Right renal cortex interstitium (tissue), 3 donors: Measurements from ENCODE around the gene WDR7. TPM values are rescaled to one million over a fixed set of nuclear protein-coding genes. Genes with fewer than 3 reads are reported as not detected.

Experiments
- DNase-seq, 3 donors: peaks; one replicate each; pipeline ENCODE4 v3.0.0-alpha.2; 2013; ENCODE audit warnings: low read depth in 3 of 3, low spot score in 2 of 3
- polyA plus RNA-seq, 3 donors: library from polyadenylated mRNA; unstranded; fragments of 120-200 nt; gene quantifications; one replicate each; pipeline ENCODE4 v1.2.1, GENCODE V29; 2013; ENCODE audit not compliant: insufficient read length in 3 of 3

The WDR7 gene
- polyA plus RNA-seq, 3 donors: 12.2 to 14.2 (median 12.5) TPM

DNA sequence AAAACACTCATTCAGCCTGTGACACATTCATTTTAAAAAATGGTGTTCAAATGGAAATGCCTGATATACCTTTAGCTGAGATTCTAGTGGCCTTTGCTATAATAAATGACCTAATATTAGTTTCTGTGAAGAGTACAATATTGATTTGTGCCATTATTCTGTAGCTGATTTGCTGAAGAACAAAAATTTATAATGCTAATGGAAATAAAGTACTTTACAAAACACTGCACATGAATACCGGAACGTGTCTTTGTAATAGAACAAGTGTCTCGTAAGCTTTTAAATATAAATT is 138.7 kb downstream of the WDR7 start:
- DNase-seq: no peak

DNA sequence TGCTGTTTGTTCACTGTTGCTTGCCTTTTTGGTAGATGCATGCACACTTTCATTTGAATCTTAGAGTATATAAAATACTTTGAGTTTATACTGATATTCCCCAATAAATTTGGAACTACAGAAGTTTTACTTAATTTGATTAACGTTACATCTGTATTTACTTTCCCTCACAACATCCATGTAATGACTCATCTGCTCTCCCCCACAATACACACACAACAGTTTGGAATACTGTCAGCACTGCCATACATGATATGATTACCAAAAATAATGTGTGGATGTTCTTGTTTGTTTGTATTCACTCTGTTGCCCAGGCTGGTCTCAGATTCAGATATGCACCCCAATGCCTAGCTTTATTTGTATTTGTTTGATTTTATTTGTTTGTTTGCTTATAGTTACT is 144.2 kb downstream of the WDR7 start:
- no peak for DNase-seq

GRCh38 chr18:56799756-56800155 is 148.6 kb downstream of the WDR7 start:
- DNase-seq: no peak

GRCh38 chr18:56803051-56803450 is 151.9 kb downstream of the WDR7 start:
- DNase-seq: no peak

- no peak for DNase-seq
These were observed 153.2 kb downstream of the WDR7 start for GRCh38 chr18:56804395-56804794.

- no peak for DNase-seq
These were observed 156.7 kb downstream of the WDR7 start for GRCh38 chr18:56807901-56808300.

DNA sequence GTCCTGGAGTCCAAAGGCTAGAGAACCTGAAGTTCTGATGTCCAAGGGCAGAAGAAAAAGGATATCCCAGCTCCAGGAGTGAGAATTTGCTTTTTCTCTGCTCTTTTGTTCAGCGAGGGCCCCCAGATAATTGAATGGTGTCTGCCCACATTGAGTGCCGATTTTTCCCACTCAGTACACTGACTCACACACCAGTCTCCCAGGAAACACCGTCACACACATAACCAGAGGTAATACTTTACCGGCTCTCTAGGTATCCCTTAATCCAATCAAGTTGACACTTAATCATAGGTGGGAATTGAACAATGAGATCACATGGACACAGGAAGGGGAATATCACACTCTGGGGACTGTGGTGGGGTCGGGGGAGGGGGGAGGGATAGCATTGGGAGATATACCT is 161.5 kb downstream of the WDR7 start:
- no peak for DNase-seq

GRCh38 chr18:56815926-56816325 is 164.8 kb downstream of the WDR7 start:
- DNase-seq: no peak

DNA sequence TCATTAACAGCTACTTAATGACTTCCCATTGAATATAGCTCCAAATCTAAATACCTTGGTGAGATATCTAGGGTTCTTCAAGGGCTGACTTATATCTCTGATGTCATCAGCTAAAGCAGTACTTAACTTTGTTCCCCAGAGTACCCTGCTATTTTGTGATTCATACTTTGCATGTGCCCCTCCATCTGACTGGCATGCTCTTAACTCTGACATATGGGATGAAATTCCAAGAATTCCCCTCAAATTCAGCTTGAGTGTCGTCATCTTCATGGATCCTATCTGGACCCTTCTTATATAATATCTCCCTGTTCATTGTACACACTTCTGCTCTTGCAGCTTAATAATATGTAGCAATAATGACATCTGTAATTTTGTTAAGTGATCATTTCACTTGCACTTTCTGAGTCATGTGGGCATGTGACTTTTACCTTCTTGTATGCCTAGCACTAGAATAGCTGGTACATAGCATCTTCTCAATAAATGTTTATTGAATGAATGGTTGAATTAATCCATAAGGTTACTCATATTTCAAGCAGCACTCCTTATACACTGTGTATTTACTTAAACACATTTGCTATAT is 172.9 kb downstream of the WDR7 start:
- DNase-seq: no peak

DNA sequence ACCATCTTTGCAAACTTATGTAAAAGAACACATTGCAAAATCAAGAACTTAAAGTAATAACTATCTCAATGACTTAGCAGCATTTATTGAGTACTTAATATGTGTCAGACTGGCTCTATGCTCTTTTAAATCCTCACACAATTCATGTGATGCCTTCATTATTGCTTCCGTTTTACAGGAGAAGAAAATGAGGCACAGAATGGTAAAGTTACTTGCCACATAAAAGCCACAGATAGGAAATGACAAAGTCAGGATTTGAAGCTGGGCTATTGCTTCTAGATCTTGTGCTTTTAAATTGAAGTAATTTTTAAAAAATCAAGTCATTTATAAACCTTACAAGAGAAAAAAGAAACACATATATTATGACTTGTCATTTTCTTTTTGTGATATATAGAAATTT is 174.2 kb downstream of the WDR7 start:
- no peak for DNase-seq

GRCh38 chr18:56825878-56826277 is 174.7 kb downstream of the WDR7 start:
- no peak for DNase-seq

DNA sequence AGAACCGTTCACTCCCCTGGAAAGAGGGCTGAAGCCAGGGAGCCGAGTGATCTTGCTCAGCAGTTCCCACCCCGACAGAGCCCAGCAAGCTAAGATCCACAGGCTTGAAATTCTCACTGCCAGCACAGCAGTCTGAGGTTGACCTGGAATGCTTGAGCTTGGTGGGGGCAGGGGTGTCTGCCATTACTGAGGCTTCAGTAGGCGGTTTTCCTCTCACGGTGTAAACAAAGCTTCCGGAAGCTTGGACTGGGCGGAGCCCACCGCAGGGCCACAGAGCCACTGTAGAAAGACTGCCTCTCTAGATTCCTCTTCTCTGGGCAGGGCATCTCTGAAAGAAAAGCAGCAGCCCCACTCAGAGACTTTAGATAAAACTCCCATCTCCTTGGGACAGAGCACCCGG is 180.8 kb downstream of the WDR7 start:
- DNase-seq: no peak

DNA sequence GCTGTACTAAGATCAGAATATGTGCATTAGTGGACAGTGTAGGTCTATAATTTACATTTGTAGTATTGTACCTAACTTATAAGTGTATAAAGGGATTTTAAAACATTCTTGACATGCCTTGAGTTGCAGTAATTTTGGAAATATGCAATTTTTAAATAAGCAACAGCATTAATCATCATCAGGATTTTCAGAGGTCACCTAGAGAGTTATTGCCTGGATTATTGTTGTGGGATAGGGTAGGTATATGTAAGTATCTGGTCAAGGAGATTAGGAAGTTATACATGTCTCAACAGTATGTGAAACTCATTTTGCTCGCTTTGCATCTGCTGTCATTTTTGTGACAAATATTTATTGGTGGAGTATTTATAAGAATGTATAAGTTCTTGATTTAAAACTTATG is 184.2 kb downstream of the WDR7 start:
- no peak for DNase-seq

- no peak for DNase-seq
These were observed 185.0 kb downstream of the WDR7 start for GRCh38 chr18:56836173-56836572.

- DNase-seq: no peak
These were observed 190.7 kb downstream of the WDR7 start for GRCh38 chr18:56841836-56842235.

DNA sequence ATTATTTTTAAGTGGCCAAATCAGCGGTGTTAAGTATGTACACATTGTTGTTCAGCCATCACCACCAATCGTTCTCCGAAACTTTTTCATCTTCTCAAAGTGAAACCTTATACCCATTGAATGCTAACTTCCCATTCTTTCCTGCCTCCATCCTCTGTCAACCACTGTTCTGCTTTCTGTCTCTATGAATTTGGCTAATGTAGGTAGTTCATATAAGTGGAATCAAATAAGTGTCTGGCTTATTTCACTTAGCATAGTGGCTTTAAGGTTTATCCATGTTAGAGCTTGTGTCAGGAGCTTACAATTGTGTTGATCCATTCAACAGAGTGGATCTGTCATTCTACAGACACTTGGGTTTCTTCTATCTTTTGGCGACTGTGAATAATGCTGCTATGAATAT is 192.1 kb downstream of the WDR7 start:
- DNase-seq: no peak

DNA sequence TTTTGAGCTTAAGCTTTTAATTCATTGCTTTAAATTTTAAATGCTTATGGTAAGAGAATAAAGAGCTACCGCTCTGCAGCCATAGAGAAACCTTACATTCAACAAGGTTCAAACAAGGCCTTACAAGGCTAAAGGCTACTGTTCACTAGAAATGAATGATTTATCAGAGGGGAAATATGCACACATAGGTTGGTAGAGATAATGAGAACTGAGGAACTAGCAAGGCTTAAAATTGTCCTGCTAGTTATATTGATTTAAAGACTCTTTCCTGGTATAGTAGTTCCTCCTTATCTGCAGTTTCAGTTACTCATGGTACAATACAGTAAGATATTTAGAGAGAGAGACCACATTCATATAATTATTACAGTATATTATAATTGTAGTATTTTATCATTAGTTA is 193.4 kb downstream of the WDR7 start:
- no peak for DNase-seq

- DNase-seq: no peak
These were observed 200.6 kb downstream of the WDR7 start for GRCh38 chr18:56851774-56852173.

DNA sequence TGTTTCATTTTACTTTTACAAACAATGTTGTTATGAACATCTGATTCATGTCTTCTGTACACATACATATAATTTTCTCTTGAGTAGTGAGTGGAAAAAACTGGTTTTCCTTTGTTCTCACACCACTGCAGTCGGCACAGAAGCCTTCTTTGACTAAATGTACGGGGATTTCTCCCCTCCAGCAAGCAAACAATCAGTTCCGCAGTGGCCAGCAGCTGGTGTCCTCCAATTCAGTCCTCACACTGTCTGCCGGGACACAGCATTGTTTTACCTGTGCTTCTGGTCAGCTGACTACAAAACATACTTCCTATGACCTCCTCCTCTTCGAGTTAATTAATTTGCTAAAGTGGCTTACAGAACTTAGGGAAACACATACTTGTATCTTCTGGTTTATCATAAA is 202.8 kb downstream of the WDR7 start:
- no peak for DNase-seq

- DNase-seq: no peak
These were observed 210.1 kb downstream of the WDR7 start for GRCh38 chr18:56861244-56861643.

GRCh38 chr18:56869189-56869777 is 218.1 kb downstream of the WDR7 start:
- peak in 1 of 3 donors; percentile 10 for DNase-seq

DNA sequence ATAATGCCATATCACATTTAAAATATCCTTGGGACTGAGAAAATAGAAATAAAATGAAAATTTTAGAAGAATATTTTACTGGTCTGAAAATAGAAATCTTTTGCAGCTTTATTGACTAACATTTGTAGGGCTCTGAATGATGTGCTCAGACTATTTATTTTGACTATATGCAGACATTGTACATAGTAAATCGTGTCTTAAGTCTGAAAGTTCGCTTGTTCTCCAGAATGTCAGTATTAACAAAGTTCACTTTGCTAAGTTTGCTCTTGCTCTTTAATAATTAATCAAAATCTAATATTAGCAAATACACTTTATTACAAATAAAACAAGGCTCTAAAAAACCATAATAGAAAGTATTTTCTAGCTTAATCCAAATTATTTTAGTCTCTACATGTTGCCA is 219.8 kb downstream of the WDR7 start:
- DNase-seq: no peak

GRCh38 chr18:56872140-56872539 is 221.0 kb downstream of the WDR7 start:
- no peak for DNase-seq
